ENCODE results near the gene SMCO2.
"Not testable (repeated sequence)": the region's sequence is repeated elsewhere in the genome, so short reads cannot be mapped to it uniquely, and the experiment has no call there.

The SMCO2 gene

DNA sequence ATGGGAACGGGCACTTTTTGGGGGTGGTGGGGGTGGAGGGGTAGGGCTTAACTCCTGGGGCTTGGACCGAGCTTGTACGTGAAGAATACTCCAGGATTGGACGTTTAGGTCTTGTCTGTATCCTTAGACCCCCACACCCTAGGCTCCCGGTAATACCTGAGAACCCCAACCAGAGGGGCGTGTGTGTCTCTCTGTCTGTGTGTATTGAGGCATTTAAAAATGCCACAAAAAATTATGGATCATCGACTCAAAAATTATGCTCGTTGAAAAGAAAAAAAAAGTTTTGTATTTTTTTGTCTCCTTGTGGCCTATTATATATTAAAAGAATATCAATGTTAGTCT is 77.9 kb downstream of the SMCO2 start:
- no peak for DNase-seq

GRCh38 chr12:27524839-27525753 is 78.6 kb downstream of the SMCO2 start:
- DNase-seq = peak in 4 of 56 donors; percentile 15 to 45 (median 24)

DNA sequence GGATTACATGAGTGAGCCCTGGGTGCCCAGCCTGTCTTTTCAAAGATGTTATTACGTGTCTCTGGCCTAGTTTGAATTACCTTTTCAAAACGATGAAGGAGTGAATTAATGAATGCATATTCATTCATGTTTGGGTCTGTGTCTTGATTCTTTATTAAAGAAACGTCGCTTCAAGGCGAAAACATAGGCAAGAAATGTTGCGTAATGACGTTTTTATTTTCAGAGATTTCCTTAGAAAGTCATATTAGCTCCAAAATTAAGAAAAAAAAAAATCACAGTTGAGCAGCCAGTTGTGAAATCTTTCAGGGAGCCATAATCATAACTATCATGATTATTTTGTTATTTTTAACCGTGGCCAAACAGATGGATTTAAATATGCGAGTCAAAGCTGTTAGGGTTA is 81.0 kb downstream of the SMCO2 start:
- no peak for DNase-seq

DNA sequence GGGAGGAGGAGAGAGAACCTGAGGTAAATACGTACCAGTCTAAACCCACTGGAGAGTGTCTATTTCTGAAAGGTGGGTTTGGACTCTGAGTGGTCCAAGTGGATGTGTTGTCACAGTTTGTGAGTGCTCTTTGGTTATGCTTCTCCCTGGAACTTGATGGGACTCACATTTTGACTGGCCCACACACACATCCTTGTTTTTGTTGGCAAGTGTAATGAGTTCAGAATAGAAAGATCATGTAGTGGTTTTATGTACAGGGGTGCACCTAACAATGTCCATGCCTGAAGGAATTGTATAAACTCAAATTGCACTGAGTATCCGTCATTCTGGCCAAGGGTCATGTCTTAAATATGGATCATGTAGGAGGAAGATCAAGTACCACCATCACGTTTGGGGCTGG is 82.3 kb downstream of the SMCO2 start:
- DNase-seq = no peak

DNA sequence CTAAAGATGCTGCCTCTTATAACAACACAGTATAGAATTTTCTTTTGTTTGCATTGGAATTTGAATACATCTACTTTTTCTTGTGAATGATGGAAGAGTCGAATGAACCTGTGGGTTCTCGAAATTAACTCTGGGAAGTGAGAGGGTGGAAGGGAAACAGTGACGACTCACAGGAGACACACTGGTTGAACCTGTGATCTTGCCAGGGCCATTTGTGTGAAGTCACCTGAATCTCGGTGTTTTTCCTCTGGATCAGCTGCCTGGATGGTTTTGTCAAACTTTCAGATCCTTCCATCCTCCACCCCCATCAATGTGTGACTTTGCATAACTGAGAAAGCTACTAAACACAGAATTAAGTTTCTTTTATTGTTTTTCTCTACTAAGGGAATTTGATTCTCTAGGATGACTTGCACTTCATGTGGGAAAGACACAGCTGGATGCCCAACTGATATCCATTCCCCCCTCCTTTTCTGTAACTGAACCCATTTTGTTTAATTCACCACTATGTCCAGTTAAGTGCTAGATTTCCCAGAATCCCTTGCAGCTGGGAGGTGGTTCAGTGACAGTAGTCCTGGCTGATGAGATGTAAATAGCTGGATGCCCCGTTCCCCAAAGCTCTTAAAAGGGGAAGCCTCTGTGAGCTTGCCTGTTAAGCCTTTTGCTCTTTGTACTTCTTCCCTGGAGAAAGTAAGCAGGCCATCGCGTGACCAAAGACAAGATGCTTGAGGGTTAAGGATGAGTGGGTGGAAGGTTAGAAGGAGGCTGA is 83.8 kb downstream of the SMCO2 start:
- no peak for DNase-seq

- DNase-seq = no peak
Observed at GRCh38 chr12:27531896-27532295, 85.4 kb downstream of the SMCO2 start.

- DNase-seq = no peak
Observed at GRCh38 chr12:27534060-27534764, 87.7 kb downstream of the SMCO2 start.

DNA sequence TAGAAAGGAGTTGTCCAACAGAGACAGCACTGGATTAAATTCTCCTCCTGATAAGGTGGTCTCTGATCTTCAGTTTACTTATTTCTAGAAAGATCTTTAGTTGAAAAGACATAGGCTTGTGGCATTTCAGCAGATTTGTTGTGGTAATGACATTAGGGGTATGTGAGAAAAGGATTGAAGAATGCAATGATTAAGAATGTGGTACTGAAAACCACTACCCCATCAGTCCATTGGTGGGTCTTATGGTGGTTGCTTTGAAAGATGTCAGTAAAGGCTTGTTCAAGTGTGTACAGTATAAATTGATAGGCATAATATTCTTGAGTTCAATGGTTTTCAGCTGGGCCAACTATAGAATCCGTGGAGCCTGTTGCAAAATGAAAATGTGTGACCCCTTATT is 88.2 kb downstream of the SMCO2 start:
- DNase-seq = no peak

GRCh38 chr12:27535318-27535717 is 88.8 kb downstream of the SMCO2 start:
- no peak for DNase-seq

DNA sequence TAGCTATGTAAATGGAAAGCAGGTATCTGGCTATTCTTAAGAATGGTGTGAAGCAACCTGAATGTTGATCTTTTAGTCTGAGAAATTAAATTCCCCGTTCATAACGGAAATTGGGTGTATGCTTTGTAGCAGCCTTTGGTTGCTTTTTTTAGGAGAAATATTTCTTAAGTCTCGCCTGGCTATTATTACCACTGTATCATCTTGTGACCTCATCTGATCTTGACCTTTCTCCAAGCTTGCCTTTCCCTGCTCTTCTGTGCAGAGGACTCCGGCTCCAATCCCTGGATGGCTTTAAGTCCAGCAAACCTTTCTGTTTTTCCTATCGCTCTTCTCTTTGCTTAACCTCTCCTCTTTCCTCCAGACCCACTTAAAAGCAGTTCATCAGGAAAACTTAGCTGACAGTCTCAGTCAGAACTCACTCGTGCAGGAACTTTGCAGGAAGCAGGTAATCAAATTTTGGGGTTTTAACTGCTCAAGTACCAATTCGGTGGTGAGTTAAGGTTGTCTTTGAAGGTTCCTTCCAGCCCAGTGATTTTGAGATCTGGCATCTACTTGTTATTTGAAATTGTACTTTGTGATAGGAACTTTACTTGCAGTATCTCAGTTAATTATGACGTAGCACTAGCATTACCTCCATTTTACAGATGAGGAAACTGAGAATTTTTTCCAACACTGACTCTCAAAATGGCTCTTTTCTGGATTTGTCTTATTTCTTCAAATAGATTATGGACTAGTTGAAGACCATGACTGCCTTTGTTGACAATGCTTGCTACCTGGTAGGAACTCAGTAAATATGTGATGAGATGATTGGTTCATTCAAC is 91.5 kb downstream of the SMCO2 start:
- DNase-seq = no peak

- DNase-seq = no peak
Observed at GRCh38 chr12:27539191-27539631, 92.7 kb downstream of the SMCO2 start.

DNA sequence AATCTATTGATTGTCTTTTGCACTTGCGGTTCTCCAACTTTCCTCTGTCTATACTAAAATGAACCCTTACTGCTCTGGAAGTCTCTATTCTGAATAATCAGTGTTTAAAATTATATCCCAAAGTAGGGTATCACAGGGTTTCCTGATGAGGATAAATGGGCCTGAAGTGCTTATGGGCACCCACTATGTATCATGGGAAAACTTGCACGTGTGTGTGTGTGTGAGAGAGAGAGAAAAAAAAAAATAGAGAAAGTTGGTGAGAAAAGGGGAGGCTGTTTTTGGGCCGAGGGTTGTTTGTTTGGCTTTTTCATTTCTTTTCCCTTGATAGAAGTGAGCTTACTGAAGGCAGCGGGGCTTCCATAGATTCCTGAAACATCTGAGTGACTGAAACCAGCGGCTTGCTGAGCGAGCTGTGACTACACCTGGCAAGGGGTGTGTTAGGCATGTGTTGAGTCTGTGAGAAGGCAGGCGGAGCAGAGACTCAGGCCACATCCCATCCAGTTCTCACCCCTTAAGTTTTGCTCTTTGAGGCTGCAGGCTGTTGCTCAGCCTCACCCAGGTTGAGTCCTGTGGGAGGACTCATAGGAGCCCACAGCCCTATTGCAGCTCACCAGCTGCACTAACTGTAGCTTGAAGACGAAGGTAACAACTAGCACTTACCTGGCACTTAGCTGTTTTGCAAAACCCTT is 94.6 kb downstream of the SMCO2 start:
- no peak for DNase-seq

- no peak for DNase-seq
Observed at GRCh38 chr12:27542628-27543027, 96.1 kb downstream of the SMCO2 start.

DNA sequence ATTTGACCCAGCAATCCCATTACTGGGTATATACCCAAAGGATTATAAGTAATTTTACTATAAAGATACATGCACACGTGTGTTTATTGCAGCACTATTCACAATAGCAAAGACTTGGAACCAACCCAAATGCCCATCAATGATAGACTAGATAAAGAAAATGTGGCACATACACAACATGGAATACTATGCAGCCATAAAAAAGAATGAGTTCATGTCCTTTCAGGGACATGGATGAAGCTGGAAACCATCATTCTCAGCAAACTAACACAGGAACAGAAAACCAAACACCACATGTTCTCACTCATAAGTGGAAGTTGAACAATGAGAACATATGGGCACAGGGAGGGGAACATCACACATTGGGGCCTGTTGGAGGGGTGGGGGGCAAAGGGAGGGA is 98.3 kb downstream of the SMCO2 start:
- not testable (repeated sequence) for DNase-seq

DNA sequence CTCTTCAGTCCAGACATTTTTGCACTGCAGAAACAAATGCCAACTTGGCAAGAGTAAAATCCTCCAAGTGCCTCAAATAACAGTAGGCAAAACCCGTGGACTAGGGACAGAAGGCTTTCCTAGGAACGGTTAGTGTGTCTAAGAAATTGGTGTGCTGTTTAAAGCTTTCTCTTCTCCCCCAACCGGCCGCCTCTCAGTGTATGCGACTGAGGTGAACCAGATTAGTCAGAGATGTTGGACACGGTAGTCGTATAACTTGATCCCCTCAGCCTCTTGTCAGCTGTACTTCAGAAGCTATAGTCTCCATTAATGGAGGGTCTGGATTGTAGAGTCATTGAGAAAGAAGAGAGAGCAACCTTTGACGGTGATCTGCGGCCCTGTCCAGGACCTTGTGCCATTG is 99.1 kb downstream of the SMCO2 start:
- DNase-seq = no peak

DNA sequence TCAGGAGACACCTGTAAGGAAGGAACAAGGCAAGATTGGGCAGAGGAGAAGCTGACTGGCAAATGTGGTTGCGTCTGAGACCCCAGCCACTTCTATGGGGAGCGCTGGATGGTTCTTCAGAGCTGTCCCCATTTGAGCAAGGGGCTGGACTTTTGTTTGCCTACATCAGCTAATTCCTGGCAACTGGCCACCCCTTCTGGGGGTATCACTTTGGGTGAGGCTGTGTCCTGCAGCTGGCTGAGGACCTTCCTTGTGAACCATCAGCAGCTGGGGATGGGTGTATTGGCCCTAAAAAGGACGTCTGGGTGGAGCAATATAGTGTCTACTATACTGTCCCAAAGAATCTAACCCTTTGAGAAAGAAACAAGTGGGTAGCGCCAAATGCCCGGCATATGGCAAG is 101.1 kb downstream of the SMCO2 start:
- DNase-seq = no peak

- DNase-seq = no peak
Observed at GRCh38 chr12:27548301-27549199, 102.0 kb downstream of the SMCO2 start.

DNA sequence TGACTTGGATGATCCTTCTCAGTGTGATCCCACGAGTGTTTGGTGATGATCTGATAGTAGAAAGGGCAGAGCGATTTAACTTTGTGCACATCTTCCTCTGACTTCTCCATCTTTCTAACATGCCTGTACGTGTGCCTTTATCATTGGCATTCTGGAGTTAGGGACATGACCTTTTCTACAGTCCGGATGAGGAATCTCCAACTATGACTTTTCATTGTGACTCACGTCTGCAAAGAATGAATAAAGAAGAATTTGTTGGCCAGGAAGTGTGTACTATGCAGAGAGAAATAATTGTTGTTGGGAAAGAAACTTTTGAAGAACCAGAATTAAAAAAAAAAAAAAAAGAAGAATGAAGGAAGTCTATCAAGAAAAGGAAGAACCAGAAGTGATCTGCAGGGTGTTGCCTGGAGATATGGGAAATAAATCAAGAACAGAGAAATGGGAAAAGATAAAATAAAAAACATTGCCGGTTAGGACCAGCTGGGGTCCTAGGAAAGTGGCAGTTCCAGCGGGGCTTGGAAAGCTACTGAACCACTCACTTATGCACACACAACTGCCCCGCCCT is 102.8 kb downstream of the SMCO2 start:
- DNase-seq = no peak

Measured in amygdala (tissue), 56 donors.